Vagina (tissue), 2 donors: Measurements from ENCODE around the gene GAN. TPM values are rescaled to one million over a fixed set of nuclear protein-coding genes. Genes with fewer than 3 reads are reported as not detected.

Experiments used
- DNase-seq, 2 donors: peaks; one replicate each; pipeline ENCODE4 v3.0.0-alpha.2; 2017; ENCODE audit errors: extremely low spot score in 2 of 2
- H3K27ac ChIP-seq: fragments of 200-600 bp; sonication (generic); one replicate; pipeline ENCODE4 v1.5.1; 2019
- H3K27me3 ChIP-seq: fragments of 200-600 bp; sonication (generic); one replicate; pipeline ENCODE4 v1.5.1; 2019
- H3K36me3 ChIP-seq, 2 donors: fragments of 200-600 bp; sonication (generic); one replicate each; pipeline ENCODE4 v1.5.1; 2017 to 2019
- H3K4me1 ChIP-seq: fragments of 200-600 bp; sonication (generic); one replicate; pipeline ENCODE4 v1.5.1; 2019
- H3K4me3 ChIP-seq, 2 donors: fragments of 200-600 bp; sonication (generic); 1 replicate in 1 of 2; 2 replicates in 1 of 2; pipeline ENCODE4 v1.5.1; 2016 to 2019
- H3K9me3 ChIP-seq: fragments of 200-600 bp; sonication (generic); one replicate; pipeline ENCODE4 v1.5.1; 2019
- CTCF ChIP-seq, 3 experiments: fragments of 450-650 bp in 2 of 3; fragments of 200-600 bp in 1 of 3; sonication (generic) in 1 of 3; IDR thresholded peaks; one replicate each; pipeline ENCODE4 v1.5.1; 2017 to 2019; ENCODE audit warnings: antibody characterized with exemption in 3 of 3, mild to moderate bottlenecking in 2 of 3, moderate library complexity in 2 of 3
- POLR2A ChIP-seq, 2 donors: fragments of 450-650 bp; IDR thresholded peaks; one replicate each; pipeline ENCODE4 v1.6.1; 2017; ENCODE audit warnings: antibody characterized with exemption in 2 of 2, mild to moderate bottlenecking in 2 of 2, moderate library complexity in 2 of 2
- POLR2AphosphoS5 ChIP-seq, 2 donors: sonication (generic); formaldehyde crosslinking; IDR thresholded peaks; one replicate each; pipeline ENCODE4 v1.9.0; 2017; ENCODE audit warnings: antibody characterized with exemption in 2 of 2, mild to moderate bottlenecking in 2 of 2, low read depth in 1 of 2; ENCODE audit not compliant: insufficient read depth in 1 of 2
- intact Hi-C: fragments of 100-400 bp; cut with DNase I; formaldehyde crosslinking; loops from one replicate; pipeline ENCODE4 v1.15.1; 2023
- total RNA-seq: library from RNA; depleted of rRNA; stranded (reverse); fragments of >200 nt; gene quantifications from one replicate; pipeline ENCODE4 v1.2.3, GENCODE V29; 2016

Gene GAN
- total RNA-seq, 1 donor from 2014 or later, result 20.9 TPM

- intact Hi-C loops, result no loop called here
- Histone ChIP-seq H3K9me3 (no peaks in the 10 kb centered on the region), H3K27me3 (no peaks in the 10 kb centered on the region), H3K4me3 (no peak overlapping the region), H3K36me3 (no peaks in the 10 kb centered on the region), H3K27ac (peak overlapping the region; percentile 16), H3K4me1 (peaks cover 75% of the 10 kb centered on the region)
- TF ChIP-seq POLR2AphosphoS5 (IDR thresholded peaks at IDR 0.05; ENCODE audit: insufficient read depth in 1 of 2, low read depth in 1 of 2) (no peak), POLR2A (IDR thresholded peaks at IDR 0.05) (no peak), CTCF (IDR thresholded peaks at IDR 0.05) (no peak)
- no peak for DNase-seq
Measured at GRCh38 chr16:81321536-81321935, 6.8 kb downstream of the GAN start.

- peaks cover 67% of the 10 kb centered on the region for H3K4me1 ChIP-seq
- intact Hi-C loops, result no loop called here
- TF ChIP-seq POLR2AphosphoS5 (IDR thresholded peaks at IDR 0.05; ENCODE audit: insufficient read depth in 1 of 2, low read depth in 1 of 2) (no peak), POLR2A (IDR thresholded peaks at IDR 0.05) (no peak), CTCF (IDR thresholded peaks at IDR 0.05) (no peak)
- no peak overlapping the region for H3K27ac ChIP-seq
- H3K4me3 ChIP-seq, result no peak overlapping the region
- no peak for DNase-seq
- no peaks in the 10 kb centered on the region for H3K27me3 ChIP-seq
- no peaks in the 10 kb centered on the region for H3K36me3 ChIP-seq
- no peaks in the 10 kb centered on the region for H3K9me3 ChIP-seq
Measured at GRCh38 chr16:81324808-81325207, 10.0 kb downstream of the GAN start.

GRCh38 chr16:81327011-81327410, 12.2 kb downstream of the GAN start:
- Histone ChIP-seq H3K4me1 (peaks cover 50% of the 10 kb centered on the region), H3K4me3 (no peak overlapping the region), H3K27me3 (no peaks in the 10 kb centered on the region), H3K9me3 (no peaks in the 10 kb centered on the region), H3K27ac (peak overlapping the region; percentile 26), H3K36me3 (no peaks in the 10 kb centered on the region)
- no peak for DNase-seq
- no peak for TF ChIP-seq POLR2A (IDR thresholded peaks at IDR 0.05)
- intact Hi-C loops, result no loop called here

GRCh38 chr16:81327447-81328196, 12.9 kb downstream of the GAN start:
- peaks cover 50% of the 10 kb centered on the region for H3K4me1 ChIP-seq
- H3K36me3 ChIP-seq, result no peaks in the 10 kb centered on the region
- H3K9me3 ChIP-seq, result no peaks in the 10 kb centered on the region
- no peak overlapping the region for H3K4me3 ChIP-seq
- no peak for DNase-seq
- peak in 1 of 2 donors; percentile 46 for TF ChIP-seq POLR2AphosphoS5 (IDR thresholded peaks at IDR 0.05; ENCODE audit: insufficient read depth in 1 of 2, low read depth in 1 of 2)
- no peak for TF ChIP-seq POLR2A (IDR thresholded peaks at IDR 0.05)
- TF ChIP-seq CTCF (IDR thresholded peaks at IDR 0.05), result no peak
- H3K27me3 ChIP-seq, result no peaks in the 10 kb centered on the region
- H3K27ac ChIP-seq, result peak overlapping the region; percentile 26
- intact Hi-C loops, result no loop called here

- intact Hi-C loops, result no loop called here
- TF ChIP-seq CTCF (IDR thresholded peaks at IDR 0.05) (no peak), POLR2AphosphoS5 (IDR thresholded peaks at IDR 0.05; ENCODE audit: insufficient read depth in 1 of 2, low read depth in 1 of 2) (no peak), POLR2A (IDR thresholded peaks at IDR 0.05) (no peak)
- H3K4me3 ChIP-seq, result no peak overlapping the region
- no peaks in the 10 kb centered on the region for H3K9me3 ChIP-seq
- no peak for DNase-seq
- peaks cover 39% of the 10 kb centered on the region for H3K4me1 ChIP-seq
- no peaks in the 10 kb centered on the region for H3K36me3 ChIP-seq
- H3K27me3 ChIP-seq, result no peaks in the 10 kb centered on the region
- no peak overlapping the region for H3K27ac ChIP-seq
Measured at GRCh38 chr16:81329947-81330346, 15.2 kb downstream of the GAN start.
